Ramos (cell line): ENCODE data around the gene C14orf93.
"Not testable (repeated sequence)": the region's sequence is repeated elsewhere in the genome, so short reads cannot be mapped to it uniquely, and the experiment has no call there.

Experiments
- in situ Hi-C: fragments of 300-500 bp; cut with MboI; formaldehyde crosslinking; loops from one replicate; pipeline ENCODE4 v1.14.3; 2022; ENCODE audit warnings: low sequenced_read_pairs; ENCODE audit not compliant: unreplicated experiment

C14orf93 gene

GRCh38 chr14:23023022-23023794 is 13.3 kb upstream of the C14orf93 start:
- in situ Hi-C loops, result no loop called here

- in situ Hi-C loops, result no loop called here
These were observed 12.0 kb upstream of the C14orf93 start for GRCh38 chr14:23021889-23022442.

DNA sequence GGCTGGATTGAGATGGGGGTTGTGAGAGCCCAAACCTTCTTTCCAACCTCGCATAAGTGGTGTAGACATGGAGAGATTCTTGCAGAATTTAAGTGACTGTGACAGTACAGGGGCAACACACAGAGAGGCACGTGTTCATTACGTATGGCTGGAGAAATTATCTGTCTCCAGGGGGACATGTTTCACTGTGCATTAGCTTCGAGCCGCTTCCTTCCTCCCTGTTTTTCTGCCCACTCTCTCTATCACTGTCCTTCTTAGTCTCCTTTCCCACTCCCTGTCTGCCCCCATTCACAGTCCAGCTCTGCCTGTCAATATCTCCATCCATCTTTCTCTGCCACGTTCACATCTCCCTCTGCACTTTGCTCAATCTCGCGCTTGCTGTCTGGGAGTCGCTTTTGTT is 11.5 kb upstream of the C14orf93 start:
- in situ Hi-C loops, result no loop called here

GRCh38 chr14:23020143-23021128 is 10.5 kb upstream of the C14orf93 start:
- in situ Hi-C loops, result no loop called here

DNA sequence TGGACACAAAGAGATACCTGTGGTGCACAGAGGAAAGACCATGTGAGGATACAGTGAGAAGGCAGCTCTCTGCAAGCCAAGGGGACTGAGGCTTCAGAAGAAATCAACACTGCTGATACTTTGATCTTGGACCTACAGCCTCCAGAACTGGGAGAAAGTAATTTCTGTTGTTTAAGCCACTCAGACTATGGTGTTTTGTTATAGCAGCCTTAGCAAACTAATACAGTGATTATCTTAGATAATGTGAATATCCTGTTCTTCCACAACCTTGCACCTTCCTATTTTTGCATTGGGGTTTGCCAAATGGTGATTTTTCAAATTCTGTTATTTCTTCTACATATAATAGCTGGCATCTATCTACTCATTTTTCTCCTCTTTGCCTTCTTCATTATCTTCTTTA is 8.2 kb upstream of the C14orf93 start:
- in situ Hi-C loops, result no loop called here

- in situ Hi-C loops, result no loop called here
These were observed 7.1 kb upstream of the C14orf93 start for GRCh38 chr14:23017091-23017490.

- in situ Hi-C loops, result no loop called here
These were observed 5.7 kb upstream of the C14orf93 start for GRCh38 chr14:23015618-23016017.

DNA sequence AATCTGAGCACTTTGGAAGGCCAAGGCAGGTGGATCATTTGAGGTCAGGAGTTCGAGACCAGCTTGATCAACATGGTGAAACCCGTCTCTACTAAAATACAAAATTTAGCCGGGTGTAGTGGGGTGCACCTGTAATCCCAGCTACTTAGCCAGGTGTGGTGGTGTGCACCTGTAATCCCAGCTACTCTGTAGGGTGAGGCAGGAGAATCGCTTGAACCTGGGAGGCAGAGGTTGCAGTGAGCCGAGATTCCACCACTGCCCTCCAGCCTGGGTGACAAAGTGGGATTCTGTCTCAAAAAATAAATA is 3.8 kb upstream of the C14orf93 start:
- in situ Hi-C loops, result not testable (repeated sequence)

DNA sequence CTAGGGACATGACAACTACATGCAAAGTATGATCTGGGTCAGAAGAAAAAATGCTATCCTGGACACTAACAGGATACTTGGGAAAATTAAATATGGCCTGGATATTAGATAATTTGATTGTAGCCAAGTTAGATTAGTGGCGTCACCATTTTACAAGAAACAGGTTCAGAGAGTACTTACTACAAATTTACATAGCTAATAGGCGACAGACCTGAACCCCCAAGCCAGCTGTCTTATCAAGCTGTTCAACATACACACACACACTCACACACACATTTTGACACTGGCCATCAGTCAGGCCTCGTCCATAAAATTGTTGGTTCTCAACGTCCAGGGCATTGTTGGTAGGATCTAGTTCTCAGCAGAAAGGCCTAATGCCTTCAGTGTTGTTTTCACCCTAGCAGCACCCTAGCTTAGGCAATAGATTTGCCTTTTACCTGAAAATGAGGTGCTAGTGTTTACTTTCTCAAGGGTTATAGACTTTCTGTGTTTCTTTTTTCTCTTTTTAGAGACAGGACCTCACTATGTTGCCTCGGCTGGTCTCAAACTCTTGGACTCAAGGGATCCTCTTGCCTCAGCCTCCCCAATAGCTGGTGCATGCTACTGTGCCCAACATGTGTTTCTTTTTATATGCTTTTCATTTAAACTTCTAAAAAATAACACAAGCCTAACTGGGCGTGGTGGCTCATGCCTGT is 3.3 kb upstream of the C14orf93 start:
- in situ Hi-C loops, result no loop called here

DNA sequence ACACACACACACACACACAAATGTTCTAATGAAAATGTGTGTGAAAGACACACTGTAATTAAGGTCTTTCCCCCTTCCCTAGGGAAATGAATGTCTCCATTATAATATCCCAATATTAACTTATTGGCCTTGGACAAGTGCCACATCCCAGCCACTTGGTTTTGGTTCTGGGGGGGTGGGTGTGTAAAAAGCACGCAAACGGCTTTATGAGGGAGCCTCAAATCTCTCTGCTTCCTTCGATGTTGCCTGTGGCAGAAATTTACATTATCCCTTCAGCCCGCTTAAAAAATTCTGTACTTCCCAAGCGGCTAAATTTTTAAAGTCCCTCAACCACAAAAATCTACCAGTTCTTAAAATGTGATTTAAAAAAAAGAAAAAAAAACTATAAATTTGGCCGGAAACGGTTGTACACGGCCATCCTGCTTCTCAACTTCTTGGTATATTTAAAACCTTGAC is 432 bp downstream of the C14orf93 start:
- in situ Hi-C loops, result no loop called here

GRCh38 chr14:23008831-23009230 is 1.1 kb downstream of the C14orf93 start:
- in situ Hi-C loops, result no loop called here

- in situ Hi-C loops, result no loop called here
These were observed 3.2 kb downstream of the C14orf93 start for GRCh38 chr14:23006544-23007419.

DNA sequence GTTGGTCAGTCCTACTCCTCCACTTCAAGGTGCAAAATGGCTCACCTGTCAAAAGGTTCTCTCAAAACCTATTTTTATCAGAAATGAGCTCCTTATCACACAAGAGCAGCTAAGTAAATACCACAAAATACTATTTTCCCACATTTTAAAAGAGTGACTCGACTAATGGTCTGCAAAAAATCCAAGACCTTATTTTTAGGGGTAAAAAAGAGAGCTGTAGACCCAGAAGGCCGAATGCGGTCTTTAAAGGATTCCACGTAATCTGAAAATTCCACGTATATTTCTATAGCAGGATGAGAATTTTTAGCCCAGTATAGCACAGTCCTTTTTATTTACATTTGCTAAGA is 3.8 kb downstream of the C14orf93 start:
- in situ Hi-C loops, result no loop called here

DNA sequence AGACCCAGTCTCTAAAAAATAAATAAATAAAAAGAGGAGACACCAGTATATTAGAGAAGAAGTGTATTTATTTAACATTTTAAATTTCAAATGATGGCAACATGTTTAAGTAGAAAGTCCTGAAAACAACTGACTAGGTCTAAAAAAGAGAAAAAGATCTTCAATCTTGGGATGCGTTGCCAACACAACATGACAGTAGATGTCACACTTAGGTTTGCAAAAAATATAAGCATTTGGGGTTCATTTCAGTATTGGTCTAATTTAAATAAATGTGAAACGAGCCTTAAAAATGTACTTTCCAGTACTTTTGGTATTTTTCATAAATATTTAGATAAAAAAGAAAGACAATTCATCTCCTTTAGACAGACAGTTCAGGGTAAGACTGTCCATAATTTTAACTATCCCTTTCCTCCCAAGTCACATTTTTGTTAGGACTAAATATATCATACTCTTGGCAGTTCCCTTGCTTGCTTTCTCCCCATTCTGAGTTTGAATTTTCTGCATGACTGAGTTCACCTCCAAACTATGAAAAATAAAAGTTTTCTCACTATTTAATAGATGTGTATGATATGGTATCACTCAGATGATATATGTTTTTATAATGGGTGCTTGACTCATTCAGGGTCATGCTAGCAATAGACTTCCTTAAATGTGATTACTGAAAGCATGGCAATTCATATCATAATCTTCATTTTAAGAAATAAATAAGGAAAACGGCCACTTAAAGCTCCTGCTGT is 4.3 kb downstream of the C14orf93 start:
- in situ Hi-C loops, result no loop called here

DNA sequence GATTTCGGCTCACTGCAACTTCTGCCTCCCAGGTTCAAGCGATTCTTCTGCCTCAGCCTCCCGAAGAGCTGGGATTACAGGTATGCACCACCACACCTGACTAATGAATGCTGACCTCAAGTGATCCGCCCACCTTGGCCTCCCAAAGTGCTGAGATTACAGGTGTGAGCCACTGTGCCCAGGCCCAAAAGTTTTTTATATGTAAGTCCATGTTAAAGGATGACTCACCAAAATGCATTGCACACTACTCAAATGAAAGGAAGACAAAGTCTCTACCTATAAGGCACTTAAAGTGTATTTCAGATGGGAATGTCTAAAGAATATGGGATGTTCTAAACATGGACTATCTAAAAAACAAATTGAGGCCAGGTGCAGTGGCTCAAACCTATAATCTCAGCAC is 5.7 kb downstream of the C14orf93 start:
- in situ Hi-C loops, result not testable (repeated sequence)

GRCh38 chr14:23002592-23002991 is 7.4 kb downstream of the C14orf93 start:
- in situ Hi-C loops, result no loop called here

DNA sequence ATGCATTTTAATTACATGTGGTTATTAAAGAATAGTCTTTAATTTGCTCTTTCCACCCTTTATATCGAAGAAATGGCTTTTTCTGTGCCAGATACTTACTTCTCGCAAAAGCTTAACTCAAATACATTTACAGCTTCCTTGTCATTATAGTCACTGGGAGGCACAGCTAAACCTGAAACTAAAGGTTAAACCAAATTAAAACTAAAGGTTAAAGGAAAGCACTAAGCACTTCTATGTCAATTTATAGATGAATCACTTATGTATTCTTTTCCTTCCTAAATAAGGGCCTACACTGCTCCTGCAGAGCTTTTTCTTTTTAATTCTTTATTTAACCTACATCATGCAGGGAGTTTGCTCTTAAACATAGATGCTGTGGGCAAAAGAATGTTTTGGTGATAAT is 9.1 kb downstream of the C14orf93 start:
- in situ Hi-C loops, result no loop called here

GRCh38 chr14:22998329-22999012 is 11.5 kb downstream of the C14orf93 start:
- in situ Hi-C loops, result no loop called here
